Gastrocnemius medialis (tissue), 4 donors: ENCODE results near the gene SPSB4. TPM values are rescaled to one million over a fixed set of nuclear protein-coding genes. Genes with fewer than 3 reads are reported as not detected.

Source experiments
- ATAC-seq, 2 donors: fragments of 150-250 bp; one replicate each; pipeline ENCODE4 v1.9.1; 2016
- DNase-seq, 2 donors: peaks; one replicate each; pipeline ENCODE4 v3.0.0-alpha.2; 2019
- H3K27ac ChIP-seq, 4 donors: fragments of 200-600 bp; sonication (generic); 1 replicate in 1 of 4; 2 replicates in 3 of 4; pipeline ENCODE4 v1.5.1; 2016 to 2018; ENCODE audit warnings: mild to moderate bottlenecking in 2 of 4, moderate library complexity in 1 of 4
- H3K27me3 ChIP-seq, 3 donors: fragments of 200-600 bp; sonication (generic) in 2 of 3; 1 replicate in 1 of 3; 2 replicates in 2 of 3; pipeline versions ENCODE4 v1.5.1 to v1.6.0; 2016 to 2019; ENCODE audit warnings: mild to moderate bottlenecking in 1 of 3, moderate library complexity in 1 of 3
- H3K36me3 ChIP-seq, 2 donors: fragments of 200-600 bp; sonication (generic) in 1 of 2; one replicate each; pipeline ENCODE4 v1.5.1; 2017 to 2018
- H3K4me1 ChIP-seq, 2 donors: fragments of 200-600 bp; sonication (generic) in 1 of 2; one replicate each; pipeline ENCODE4 v1.5.1; 2016 to 2017; ENCODE audit warnings: mild to moderate bottlenecking in 2 of 2
- H3K4me3 ChIP-seq, 4 donors: fragments of 200-600 bp; sonication (generic) in 3 of 4; 1 replicate in 1 of 4; 2 replicates in 3 of 4; pipeline ENCODE4 v1.5.1; 2016 to 2019; ENCODE audit warnings: mild to moderate bottlenecking in 2 of 4
- H3K9me3 ChIP-seq, 3 donors: fragments of 200-600 bp; sonication (generic) in 2 of 3; 1 replicate in 1 of 3; 2 replicates in 2 of 3; pipeline ENCODE4 v1.5.1; 2016 to 2019
- POLR2A ChIP-seq, 2 donors: fragments of 450-650 bp; IDR thresholded peaks; one replicate each; pipeline ENCODE4 v1.6.1; 2017; ENCODE audit warnings: antibody characterized with exemption in 2 of 2, mild to moderate bottlenecking in 2 of 2, moderate library complexity in 2 of 2
- in situ Hi-C, 4 donors: fragments of 200-750 bp; cut with MboI; loops; one replicate each; pipeline versions ENCODE4 v1.15.0 to v1.8.0; 2017; ENCODE audit warnings: low sequenced_read_pairs in 4 of 4
- intact Hi-C: fragments of 100-400 bp; cut with DNase I; formaldehyde crosslinking; loops from one replicate; pipeline ENCODE4 v1.15.1; 2023; ENCODE audit warnings: low total_unique reads
- total RNA-seq, 4 donors: library from RNA; depleted of rRNA; stranded (reverse); fragments of >200 nt; gene quantifications; one replicate each; pipeline versions ENCODE4 v1.1.0 to v1.2.3, GENCODE V29; 2016
- TF ChIP-seq, protein P1 (sequence below), 5 experiments: fragments of 450-650 bp in 3 of 5; fragments of 200-600 bp in 2 of 5; sonication (generic) in 2 of 5; IDR thresholded peaks in 4 of 5; conservative IDR thresholded peaks in 1 of 5; 1 replicate in 4 of 5; 2 replicates in 1 of 5; pipeline ENCODE4 v1.5.1; 2016 to 2019; ENCODE audit warnings: antibody characterized with exemption in 5 of 5, mild to moderate bottlenecking in 3 of 5, moderate library complexity in 3 of 5

SPSB4 gene
- total RNA-seq, 4 donors from 2014 or later = 0.35 to 0.81 TPM; not detected in 2

DNA sequence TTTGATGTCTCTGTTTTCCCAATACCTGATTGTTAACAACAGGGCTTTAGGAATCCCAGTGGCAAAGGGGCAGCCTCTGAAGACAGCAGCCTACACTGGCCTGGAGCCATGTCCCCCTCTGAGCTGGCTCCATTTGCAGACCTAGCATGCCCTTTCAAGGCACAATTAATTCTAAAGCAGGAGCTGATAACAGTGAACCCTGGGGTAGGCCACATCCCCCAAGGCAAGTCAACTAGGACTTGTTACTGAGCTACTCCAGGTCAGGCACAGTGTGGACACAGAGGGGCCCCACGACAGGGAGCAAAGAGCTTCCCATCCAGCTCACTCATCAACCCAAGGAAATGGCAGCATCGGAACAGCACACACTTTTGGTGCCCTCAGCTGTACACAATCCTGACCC lies 51.9 kb downstream of the SPSB4 start:
- intact Hi-C loops = no loop called here
- H3K4me1 ChIP-seq = peaks cover 4 to 7% of the 10 kb centered on the region in 2 donors
- TF ChIP-seq, protein P1, sequence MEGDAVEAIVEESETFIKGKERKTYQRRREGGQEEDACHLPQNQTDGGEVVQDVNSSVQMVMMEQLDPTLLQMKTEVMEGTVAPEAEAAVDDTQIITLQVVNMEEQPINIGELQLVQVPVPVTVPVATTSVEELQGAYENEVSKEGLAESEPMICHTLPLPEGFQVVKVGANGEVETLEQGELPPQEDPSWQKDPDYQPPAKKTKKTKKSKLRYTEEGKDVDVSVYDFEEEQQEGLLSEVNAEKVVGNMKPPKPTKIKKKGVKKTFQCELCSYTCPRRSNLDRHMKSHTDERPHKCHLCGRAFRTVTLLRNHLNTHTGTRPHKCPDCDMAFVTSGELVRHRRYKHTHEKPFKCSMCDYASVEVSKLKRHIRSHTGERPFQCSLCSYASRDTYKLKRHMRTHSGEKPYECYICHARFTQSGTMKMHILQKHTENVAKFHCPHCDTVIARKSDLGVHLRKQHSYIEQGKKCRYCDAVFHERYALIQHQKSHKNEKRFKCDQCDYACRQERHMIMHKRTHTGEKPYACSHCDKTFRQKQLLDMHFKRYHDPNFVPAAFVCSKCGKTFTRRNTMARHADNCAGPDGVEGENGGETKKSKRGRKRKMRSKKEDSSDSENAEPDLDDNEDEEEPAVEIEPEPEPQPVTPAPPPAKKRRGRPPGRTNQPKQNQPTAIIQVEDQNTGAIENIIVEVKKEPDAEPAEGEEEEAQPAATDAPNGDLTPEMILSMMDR (IDR thresholded peaks at IDR 0.05 in 4 of 5, conservative IDR thresholded peaks at IDR 0.05 in 1 of 5) = no peak
- TF ChIP-seq POLR2A (IDR thresholded peaks at IDR 0.05) = no peak
- in situ Hi-C loops = loop anchor here in 2 of 4 donors (10.0 to 25.0 kb wide), 3 partner anchors 88 to 216 kb away; no protein-coding TSS in a partner anchor
- H3K36me3 ChIP-seq = no peaks in the 10 kb centered on the region
- H3K27me3 ChIP-seq = no peaks in the 10 kb centered on the region
- H3K9me3 ChIP-seq = no peaks in the 10 kb centered on the region
- H3K27ac ChIP-seq = no peak overlapping the region
- H3K4me3 ChIP-seq = no peak overlapping the region
- no peak for ATAC-seq
- no peak for DNase-seq

DNA sequence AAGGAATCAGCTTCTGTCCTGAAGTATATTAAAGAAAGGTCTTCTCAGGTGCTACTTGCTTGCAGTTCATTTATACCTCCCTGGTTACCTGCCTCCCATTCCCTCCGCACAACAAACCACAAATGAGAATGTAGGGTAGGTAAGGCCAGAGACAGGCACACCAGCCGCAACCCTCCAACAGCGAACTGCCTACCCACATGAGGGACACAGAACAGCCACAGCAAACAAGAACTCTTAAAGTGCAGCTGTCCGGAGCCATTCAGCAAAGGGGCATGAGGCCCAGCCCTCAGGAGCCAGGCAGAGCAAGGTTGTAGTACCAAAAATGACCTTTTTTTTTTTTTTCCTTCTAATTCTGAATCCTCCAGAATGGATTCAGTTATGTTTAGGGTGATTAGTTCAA lies 52.4 kb downstream of the SPSB4 start:
- Histone ChIP-seq H3K27me3 (no peaks in the 10 kb centered on the region), H3K4me3 (no peak overlapping the region), H3K9me3 (no peaks in the 10 kb centered on the region), H3K27ac (no peak overlapping the region), H3K36me3 (no peaks in the 10 kb centered on the region), H3K4me1 (peaks cover 8 to 11% of the 10 kb centered on the region in 2 donors)
- ATAC-seq (no peak), DNase-seq (no peak)
- in situ Hi-C loops = loop anchor here in 2 of 4 donors (10.0 to 25.0 kb wide), 3 partner anchors 89 to 216 kb away; no protein-coding TSS in a partner anchor
- intact Hi-C loops = no loop called here
- no peak for TF ChIP-seq POLR2A (IDR thresholded peaks at IDR 0.05)
- TF ChIP-seq, protein P1 (IDR thresholded peaks at IDR 0.05 in 4 of 5, conservative IDR thresholded peaks at IDR 0.05 in 1 of 5) = no peak

DNA sequence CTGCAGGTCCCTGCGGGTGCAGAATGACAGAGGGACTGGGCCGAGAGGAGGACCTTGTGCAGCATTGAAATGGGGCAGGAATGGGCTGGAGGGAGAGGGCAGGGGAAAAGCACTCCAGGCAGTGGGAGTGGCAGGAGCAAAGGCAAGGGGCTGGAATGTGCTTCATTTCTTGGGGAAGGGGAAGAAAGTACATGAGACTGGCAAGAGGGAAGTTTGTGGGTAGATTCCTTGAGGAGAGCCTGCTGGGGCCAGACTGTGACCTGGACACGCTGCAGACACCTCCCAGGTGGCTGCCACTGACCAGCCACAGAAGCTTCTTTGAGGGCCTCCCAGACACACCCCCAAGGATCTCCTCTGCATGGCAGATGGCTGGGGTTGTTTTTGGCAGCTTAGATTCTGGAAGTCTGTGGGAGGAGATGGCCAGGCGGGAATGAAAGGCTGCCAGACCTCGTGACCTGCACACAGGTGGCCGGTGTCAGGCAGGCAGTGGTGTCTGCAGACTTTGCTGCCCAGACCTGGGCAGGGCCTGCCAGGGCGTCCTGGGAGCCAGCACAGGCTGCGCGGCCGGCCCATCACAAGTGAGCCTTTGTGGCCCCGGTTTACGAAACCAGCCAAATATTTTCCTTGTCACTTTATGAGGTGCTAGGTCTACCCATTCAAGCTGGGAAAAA lies 53.1 kb downstream of the SPSB4 start:
- Histone ChIP-seq H3K4me3 (no peak overlapping the region), H3K4me1 (peaks cover 15 to 19% of the 10 kb centered on the region in 2 donors), H3K27me3 (no peaks in the 10 kb centered on the region), H3K36me3 (no peaks in the 10 kb centered on the region), H3K27ac (no peak overlapping the region), H3K9me3 (no peaks in the 10 kb centered on the region)
- no peak for ATAC-seq
- no peak for TF ChIP-seq POLR2A (IDR thresholded peaks at IDR 0.05)
- TF ChIP-seq, protein P1 (IDR thresholded peaks at IDR 0.05 in 4 of 5, conservative IDR thresholded peaks at IDR 0.05 in 1 of 5) = no peak
- DNase-seq = no peak
- intact Hi-C loops (no loop called here), in situ Hi-C loops (loop anchor here in 2 of 4 donors (10.0 to 25.0 kb wide), 3 partner anchors 89 to 217 kb away; no protein-coding TSS in a partner anchor)

DNA sequence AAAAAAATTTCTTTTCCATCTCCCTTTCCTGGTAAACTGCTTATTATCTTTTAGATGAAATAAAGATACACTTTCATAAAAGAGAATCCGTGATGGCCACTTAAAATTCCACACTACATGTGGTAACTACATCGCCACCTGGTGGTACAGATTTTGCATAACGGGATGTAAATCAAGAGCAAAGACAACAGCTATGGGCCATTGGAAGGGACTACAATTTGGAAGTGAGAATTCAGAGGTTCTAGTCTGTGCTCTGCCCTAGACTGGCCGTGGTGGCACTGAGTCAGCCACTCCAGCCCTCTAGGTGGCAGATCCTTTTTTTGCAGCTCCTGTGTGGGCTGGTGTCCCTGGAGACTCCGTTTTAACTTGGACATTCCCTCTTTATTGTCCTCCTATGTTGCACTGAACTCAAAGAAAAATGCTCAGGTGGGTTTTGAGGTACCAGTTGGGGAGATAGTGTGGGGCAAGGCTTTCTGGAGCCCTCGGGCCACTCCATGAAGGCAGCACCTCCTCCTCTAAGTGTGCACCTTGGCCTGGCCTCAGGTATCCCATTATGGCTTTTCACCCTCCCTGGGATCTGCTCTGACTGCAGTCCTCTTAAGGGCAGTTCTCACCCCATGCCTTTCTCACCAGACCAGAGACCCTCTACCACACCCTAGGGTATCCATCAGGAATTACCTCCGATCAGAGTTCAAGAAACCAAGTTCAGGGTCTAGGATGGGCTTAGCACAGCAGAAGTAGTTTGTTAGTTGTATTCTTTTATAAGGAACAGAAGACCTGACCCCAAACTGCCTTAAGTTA lies 54.9 kb downstream of the SPSB4 start:
- Histone ChIP-seq H3K4me3 (no peak overlapping the region), H3K36me3 (no peaks in the 10 kb centered on the region), H3K9me3 (no peaks in the 10 kb centered on the region), H3K4me1 (peaks cover 19 to 23% of the 10 kb centered on the region in 2 donors), H3K27ac (no peak overlapping the region), H3K27me3 (no peaks in the 10 kb centered on the region)
- DNase-seq = peak; percentile 59 to 61
- intact Hi-C loops (loop anchor here (5.0 kb wide), 2 partner anchors 86 to 209 kb away; no protein-coding TSS in a partner anchor), in situ Hi-C loops (loop anchor here (5.0 to 25.0 kb wide), 6 partner anchors 86 to 219 kb away; no protein-coding TSS in a partner anchor)
- ATAC-seq = peak; percentile 33 to 40
- TF ChIP-seq POLR2A (IDR thresholded peaks at IDR 0.05) = no peak
- TF ChIP-seq, protein P1 (IDR thresholded peaks at IDR 0.05 in 4 of 5, conservative IDR thresholded peaks at IDR 0.05 in 1 of 5) = peak; percentile 65 to 84 (median 72)
